Measurements from ENCODE around the gene PICALM.

PICALM gene

GRCh38 chr11:86043765-86044503 is 24.9 kb downstream of the PICALM start:
- DNase-seq: no peak

DNA sequence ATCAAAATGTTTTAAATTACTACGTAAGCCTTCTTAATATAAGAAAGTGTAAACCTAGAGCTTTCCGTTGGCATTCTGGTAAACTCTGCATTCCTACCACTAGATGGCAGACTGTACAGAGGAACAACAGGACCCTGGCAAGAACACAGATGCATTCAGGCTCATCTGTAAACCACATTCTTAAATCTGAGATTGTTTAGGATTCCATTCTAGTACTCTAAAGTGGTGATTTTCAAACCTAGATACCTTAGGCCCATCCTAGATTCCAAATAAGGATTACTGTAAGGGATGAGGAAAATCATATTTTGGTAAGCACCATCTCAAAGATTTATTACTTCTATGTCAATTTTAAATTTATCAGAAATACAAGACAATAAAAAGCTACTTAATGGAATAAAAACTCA is 26.9 kb downstream of the PICALM start:
- DNase-seq: peak; percentile 88

GRCh38 chr11:86040919-86041850 is 27.7 kb downstream of the PICALM start:
- DNase-seq: no peak

GRCh38 chr11:86039094-86039493 is 29.8 kb downstream of the PICALM start:
- DNase-seq: no peak

- DNase-seq: no peak
Measured at GRCh38 chr11:86037743-86038142, 31.1 kb downstream of the PICALM start.

GRCh38 chr11:86035920-86036319 is 33.0 kb downstream of the PICALM start:
- no peak for DNase-seq

DNA sequence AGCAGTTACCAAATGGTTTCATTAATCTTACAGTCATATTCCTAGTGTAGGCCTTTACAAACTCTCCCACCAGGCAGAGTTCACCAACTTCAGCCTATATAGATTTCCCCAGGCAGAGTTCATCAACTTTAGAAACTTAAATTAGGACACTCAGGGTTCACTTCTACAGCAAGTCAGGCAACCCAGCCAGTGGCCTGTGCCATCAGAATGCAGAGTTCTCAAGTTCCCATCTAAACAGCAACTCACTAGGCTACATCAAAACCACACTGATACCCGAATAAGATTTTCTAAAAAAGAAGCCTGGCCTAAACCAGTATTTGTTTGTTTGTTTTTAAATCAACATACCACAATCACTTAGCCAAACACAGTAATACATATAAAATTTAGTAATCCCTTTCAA is 33.7 kb downstream of the PICALM start:
- DNase-seq: no peak

GRCh38 chr11:86034710-86035109 is 34.2 kb downstream of the PICALM start:
- DNase-seq: no peak

DNA sequence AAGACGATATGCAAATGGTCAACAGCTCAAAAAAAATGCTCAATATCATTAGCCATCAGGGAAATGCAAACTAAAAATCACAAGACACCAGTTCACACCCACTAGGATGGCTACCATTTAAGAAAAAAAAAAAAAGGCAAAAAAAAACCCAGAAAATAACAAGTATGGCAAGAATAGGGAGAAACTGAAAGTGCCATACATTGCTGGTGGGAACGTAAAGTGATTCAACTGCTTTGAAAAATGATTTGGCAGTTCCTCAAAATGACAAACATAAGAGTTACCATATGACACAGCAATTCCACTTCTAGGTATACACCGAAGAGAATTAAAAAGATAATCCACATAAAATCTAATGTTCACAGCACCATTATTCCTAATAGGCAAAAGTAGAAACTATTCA is 47.5 kb downstream of the PICALM start:
- peak; percentile 35 for DNase-seq

- no peak for DNase-seq
Measured at GRCh38 chr11:86018249-86018648, 50.6 kb downstream of the PICALM start.

DNA sequence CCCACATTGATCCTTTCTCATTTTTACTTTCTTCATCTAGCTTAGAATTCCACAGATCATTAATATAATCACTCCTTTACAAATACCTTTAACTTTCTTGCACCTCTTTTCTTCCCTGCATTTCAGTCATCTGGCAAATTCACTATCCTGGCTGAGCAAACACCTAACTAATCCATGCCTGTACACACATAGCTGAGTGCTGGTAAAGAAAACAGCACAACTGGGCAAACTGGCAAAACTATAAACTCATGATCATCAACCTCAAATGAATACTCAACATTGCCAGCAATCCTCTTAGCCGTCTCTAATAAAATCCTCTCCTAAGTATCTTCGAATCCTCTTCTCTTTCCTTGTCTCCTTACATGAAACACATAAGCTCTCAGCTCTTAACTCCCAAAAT is 52.4 kb downstream of the PICALM start:
- DNase-seq: no peak

- no peak for DNase-seq
Measured at GRCh38 chr11:86015699-86016098, 53.2 kb downstream of the PICALM start.

GRCh38 chr11:86014221-86014620 is 54.7 kb downstream of the PICALM start:
- no peak for DNase-seq

GRCh38 chr11:86013713-86014112 is 55.2 kb downstream of the PICALM start:
- DNase-seq: peak; percentile 38

DNA sequence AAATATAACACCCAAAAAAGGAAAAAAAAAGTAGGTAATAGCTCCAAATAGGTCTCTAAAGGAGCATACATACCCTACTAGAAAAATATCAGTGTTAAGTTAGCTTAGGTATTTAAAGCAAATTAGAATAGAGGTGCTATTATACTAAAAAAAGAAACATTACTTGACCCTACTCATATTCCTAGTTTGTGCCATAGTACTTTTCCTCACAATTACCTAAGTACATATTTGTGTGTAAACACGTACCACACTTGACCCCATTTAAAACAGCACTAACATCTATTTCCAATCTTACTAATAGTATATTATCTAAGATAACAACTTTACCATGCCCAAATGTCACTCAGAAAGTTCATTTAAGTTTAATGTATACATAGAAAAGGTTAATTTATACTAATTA is 57.7 kb downstream of the PICALM start:
- no peak for DNase-seq

- no peak for DNase-seq
Measured at GRCh38 chr11:86003654-86004053, 65.2 kb downstream of the PICALM start.

DNA sequence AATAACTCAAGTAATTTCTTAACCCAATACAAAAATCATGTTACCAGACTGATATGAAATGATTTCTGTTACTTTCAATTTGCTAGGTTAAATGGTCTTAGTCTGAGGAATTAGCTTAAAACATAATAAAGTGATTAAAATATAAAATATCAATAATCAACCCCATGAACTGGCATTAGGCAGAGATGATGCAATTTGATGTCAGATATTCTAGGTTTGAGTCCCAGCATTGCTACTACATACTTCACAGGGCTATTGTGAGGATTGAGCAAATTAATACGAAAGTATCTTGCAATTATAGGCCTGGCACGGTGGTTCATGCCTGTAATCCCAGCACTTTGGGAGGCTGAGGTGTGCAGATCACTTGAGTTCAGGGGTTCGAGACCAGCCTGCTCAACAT is 66.5 kb downstream of the PICALM start:
- no peak for DNase-seq

DNA sequence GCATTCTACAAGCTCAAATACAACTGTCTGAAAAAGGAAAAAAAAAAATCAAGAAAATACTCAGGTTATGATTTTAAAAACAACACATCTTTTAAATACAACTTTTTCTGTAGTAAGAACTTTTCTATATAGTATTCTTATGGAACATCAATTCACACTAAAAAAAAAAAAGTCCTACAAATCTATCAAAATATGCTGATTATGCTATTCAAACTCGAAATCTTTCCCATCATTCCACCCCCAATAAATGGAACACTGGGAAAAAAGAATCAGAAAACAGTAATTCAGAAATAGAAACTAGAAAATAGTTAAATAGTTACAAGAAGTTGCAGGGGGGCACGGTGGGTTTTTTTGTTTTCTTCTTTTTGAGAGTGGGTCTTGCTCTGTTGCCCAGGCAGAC is 77.4 kb downstream of the PICALM start:
- DNase-seq: no peak

GRCh38 chr11:85989746-85990145 is 79.1 kb downstream of the PICALM start:
- no peak for DNase-seq

GRCh38 chr11:85988780-85989179 is 80.1 kb downstream of the PICALM start:
- no peak for DNase-seq

- DNase-seq: no peak
Measured at GRCh38 chr11:85977751-85978160, 91.1 kb downstream of the PICALM start.

- DNase-seq: no peak
Measured at GRCh38 chr11:85976525-85976924, 92.4 kb downstream of the PICALM start.

DNA sequence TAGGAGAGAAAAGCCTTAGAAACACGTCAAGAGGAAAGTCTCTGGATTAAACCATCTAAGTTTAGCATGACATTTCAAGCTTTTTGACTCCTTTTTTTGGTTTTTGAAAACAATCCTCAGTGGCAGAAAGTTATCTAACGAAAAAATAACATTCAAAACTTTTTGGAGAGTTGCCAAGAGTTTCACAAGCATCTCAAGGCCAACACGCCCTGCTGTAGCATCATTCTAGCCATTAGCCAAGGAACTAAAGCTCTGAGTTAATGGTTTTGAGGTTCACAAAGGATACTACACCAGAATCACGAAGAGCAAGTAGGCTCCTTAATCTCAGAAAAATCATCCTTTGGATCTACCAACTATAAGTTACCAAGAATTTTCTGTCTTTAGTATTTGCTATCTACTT is 94.8 kb downstream of the PICALM start:
- peak; percentile 43 for DNase-seq

GRCh38 chr11:85970593-85970992 is 98.3 kb downstream of the PICALM start:
- no peak for DNase-seq

All from hematopoietic multipotent progenitor cell treated with erythropoietin and hydrocortisone succinate and interleukin-3 and kit ligand, for 8 days (in vitro differentiated cells).